Kidney (tissue), 14 donors: ENCODE measurements around the gene ELMOD3. TPM values are rescaled to one million over a fixed set of nuclear protein-coding genes. Genes with fewer than 3 reads are reported as not detected.
"Not testable (repeated sequence)": the region's sequence is repeated elsewhere in the genome, so short reads cannot be mapped to it uniquely, and the experiment has no call there.

ENCODE experiments used
- DNase-seq, 5 donors: peaks; one replicate each; pipeline ENCODE4 v3.0.0-alpha.2; 2013 to 2020
- FAIRE-seq: peaks from 2 replicates; lab custom pipeline; 2012; peaks lifted over from hg19 to GRCh38; lab: Jason Lieb, UNC
- H3K27ac ChIP-seq, 2 donors: one replicate each; pipeline ENCODE4 v1.7.0; 2013; ENCODE audit warnings: low read depth in 2 of 2, low read length in 2 of 2, inconsistent platforms in 1 of 2
- H3K27me3 ChIP-seq: one replicate; pipeline ENCODE4 v1.7.1; 2013; ENCODE audit warnings: low read length, inconsistent platforms; ENCODE audit not compliant: control insufficient read depth, insufficient read depth
- H3K36me3 ChIP-seq, 3 donors: one replicate each; pipeline versions ENCODE4 v1.7.0 to v1.7.1; 2013; ENCODE audit warnings: low read length in 3 of 3, control low read depth in 1 of 3, inconsistent platforms in 1 of 3; ENCODE audit not compliant: insufficient read depth in 3 of 3, control insufficient read depth in 2 of 3
- H3K4me1 ChIP-seq, 3 donors: one replicate each; pipeline versions ENCODE4 v1.7.0 to v1.7.1; 2013; ENCODE audit warnings: low read length in 3 of 3, inconsistent platforms in 1 of 3, low read depth in 1 of 3; ENCODE audit not compliant: control insufficient read depth in 2 of 3, insufficient read depth in 2 of 3
- H3K4me3 ChIP-seq, 3 donors: one replicate each; pipeline versions ENCODE4 v1.7.0 to v1.8.1; 2013; ENCODE audit warnings: low read length in 3 of 3, control low read depth in 1 of 3, inconsistent platforms in 1 of 3
- H3K9ac ChIP-seq, 3 donors: one replicate each; pipeline versions ENCODE4 v1.7.0 to v1.7.1; 2013; ENCODE audit warnings: low read length in 3 of 3, control low read depth in 1 of 3, inconsistent platforms in 1 of 3
- H3K9me3 ChIP-seq, 3 donors: one replicate each; pipeline versions ENCODE4 v1.7.0 to v1.7.1; 2013; ENCODE audit warnings: low read length in 3 of 3, control low read depth in 1 of 3, inconsistent platforms in 1 of 3; ENCODE audit not compliant: control insufficient read depth in 2 of 3, insufficient read depth in 1 of 3
- intact Hi-C: fragments of 100-400 bp; cut with DNase I; formaldehyde crosslinking; loops from one replicate; pipeline ENCODE4 v1.11.1; 2022
- polyA plus RNA-seq: library from polyadenylated mRNA; stranded (reverse); fragments of 350-450 nt; fragmentation: Illumina TruSeq; extraction: RNeasy Lipid Tissue Mini Kit (QIAGEN cat#74804); gene quantifications from one replicate; pipeline ENCODE4 v1.2.3, GENCODE V29; 2014; ENCODE audit warnings: low read depth, low replicate concordance; ENCODE audit not compliant: insufficient read depth
- total RNA-seq: library from RNA; stranded (reverse); fragmentation: NEBNext Ultra II Directional; extraction: Animal tissue kit (Norgen Biotek cat#: 25700); gene quantifications from one replicate; pipeline ENCODE4 v1.2.1, GENCODE V29; 2021
- TF ChIP-seq, protein P1 (sequence below): IDR thresholded peaks from 3 replicates; pipeline ENCODE4 v1.5.1; 2012; ENCODE audit warnings: mild to moderate bottlenecking, moderate library complexity, borderline replicate concordance; ENCODE audit not compliant: insufficient read depth; ENCODE audit errors: extremely low read depth
- donor health status: control.
- donor health status: control.
- donor health status: control.
- donor health status: control.
- donor health status: control.
- donor health status: DM: yes; HTN: yes; CAD: no.
- donor health status: Normal renal cell carcinoma (clear cell type).

The ELMOD3 gene
- total and polyA plus RNA-seq, 2 donors from 2014 or later: 15.3 to 17.0 TPM

DNA sequence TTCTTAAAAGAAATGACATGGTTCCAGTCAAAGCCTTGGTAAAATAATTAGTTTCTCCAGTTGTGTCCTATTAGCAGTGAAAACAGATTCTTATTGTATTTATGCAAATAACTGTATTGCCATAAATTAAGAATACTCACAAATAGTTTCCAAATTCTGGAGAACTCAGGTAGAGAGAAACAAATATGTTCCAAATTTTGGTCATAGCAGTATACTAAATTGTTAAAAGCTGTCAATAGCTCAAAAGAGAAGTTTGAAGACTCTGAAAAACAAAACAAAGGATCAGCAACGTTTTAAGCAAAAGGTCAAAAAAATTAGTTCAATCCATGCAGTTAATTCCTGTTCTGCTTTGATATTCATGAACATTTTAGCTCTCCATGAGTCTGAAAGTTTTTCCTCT is 25.5 kb downstream of the ELMOD3 start:
- Histone ChIP-seq H3K9me3 (peaks cover 0 to 3% (median 0%) of the 10 kb centered on the region in 3 donors), H3K4me3 (no peak overlapping the region), H3K36me3 (peaks cover 2 to 9% (median 7%) of the 10 kb centered on the region in 3 donors), H3K4me1 (no peaks in the 10 kb centered on the region), H3K27ac (no peak overlapping the region), H3K9ac (no peak overlapping the region), H3K27me3 (no peaks in the 10 kb centered on the region)
- TF ChIP-seq, protein P1, sequence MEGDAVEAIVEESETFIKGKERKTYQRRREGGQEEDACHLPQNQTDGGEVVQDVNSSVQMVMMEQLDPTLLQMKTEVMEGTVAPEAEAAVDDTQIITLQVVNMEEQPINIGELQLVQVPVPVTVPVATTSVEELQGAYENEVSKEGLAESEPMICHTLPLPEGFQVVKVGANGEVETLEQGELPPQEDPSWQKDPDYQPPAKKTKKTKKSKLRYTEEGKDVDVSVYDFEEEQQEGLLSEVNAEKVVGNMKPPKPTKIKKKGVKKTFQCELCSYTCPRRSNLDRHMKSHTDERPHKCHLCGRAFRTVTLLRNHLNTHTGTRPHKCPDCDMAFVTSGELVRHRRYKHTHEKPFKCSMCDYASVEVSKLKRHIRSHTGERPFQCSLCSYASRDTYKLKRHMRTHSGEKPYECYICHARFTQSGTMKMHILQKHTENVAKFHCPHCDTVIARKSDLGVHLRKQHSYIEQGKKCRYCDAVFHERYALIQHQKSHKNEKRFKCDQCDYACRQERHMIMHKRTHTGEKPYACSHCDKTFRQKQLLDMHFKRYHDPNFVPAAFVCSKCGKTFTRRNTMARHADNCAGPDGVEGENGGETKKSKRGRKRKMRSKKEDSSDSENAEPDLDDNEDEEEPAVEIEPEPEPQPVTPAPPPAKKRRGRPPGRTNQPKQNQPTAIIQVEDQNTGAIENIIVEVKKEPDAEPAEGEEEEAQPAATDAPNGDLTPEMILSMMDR: no peak
- DNase-seq (no peak), FAIRE-seq (no peak)
- intact Hi-C loops: no loop called here

DNA sequence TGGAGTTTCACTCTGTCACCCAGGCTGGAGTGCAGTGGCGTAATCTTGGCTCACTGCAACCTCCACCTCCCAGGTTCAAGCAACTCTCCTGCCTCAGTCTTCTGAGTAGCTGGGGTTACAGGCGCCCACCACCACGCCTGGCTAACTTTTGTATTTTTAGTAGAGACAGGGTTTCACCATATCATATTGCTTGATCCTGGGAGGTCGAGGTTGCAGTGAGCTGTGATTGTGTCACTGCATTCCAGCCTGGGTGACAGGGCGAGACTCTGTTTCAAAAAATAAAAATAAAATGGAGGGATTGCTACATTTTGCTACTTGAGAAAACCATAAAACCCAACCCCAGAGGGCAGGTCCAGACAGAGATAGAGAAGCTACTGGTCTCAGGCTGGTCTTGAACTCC is 28.6 kb downstream of the ELMOD3 start:
- H3K4me3 ChIP-seq, H3K27me3 ChIP-seq, H3K36me3 ChIP-seq, intact Hi-C loops, H3K9me3 ChIP-seq, H3K4me1 ChIP-seq, H3K9ac ChIP-seq, H3K27ac ChIP-seq, FAIRE-seq: not testable (repeated sequence)
- DNase-seq: peak in 3 of 5 donors; percentile 29 to 40 (median 35)

DNA sequence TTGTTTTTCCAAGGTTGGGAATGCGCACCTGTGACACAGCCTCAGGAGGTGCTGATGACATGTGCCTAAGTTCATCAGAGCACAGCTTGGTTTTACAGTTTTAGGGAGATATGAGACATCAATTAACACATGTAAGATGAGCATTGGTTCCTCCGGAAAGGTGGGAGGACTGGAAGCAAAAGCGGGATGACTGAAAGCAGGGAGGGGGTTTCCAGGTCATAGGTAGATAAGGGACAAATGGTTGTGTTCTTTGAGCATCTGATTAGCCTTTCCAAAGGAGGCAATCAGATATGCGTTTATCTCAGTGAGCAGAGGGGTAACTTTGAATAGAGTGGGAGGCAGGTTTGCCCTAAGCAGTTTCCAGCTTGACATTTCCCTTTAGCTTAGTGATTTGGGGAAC is 29.3 kb downstream of the ELMOD3 start:
- intact Hi-C loops: no loop called here
- no peak for FAIRE-seq
- Histone ChIP-seq H3K4me3 (no peak overlapping the region), H3K4me1 (no peaks in the 10 kb centered on the region), H3K27me3 (no peaks in the 10 kb centered on the region), H3K27ac (no peak overlapping the region), H3K9me3 (peaks cover 0 to 3% (median 0%) of the 10 kb centered on the region in 3 donors), H3K36me3 (peaks cover 2 to 14% (median 10%) of the 10 kb centered on the region in 3 donors), H3K9ac (no peak overlapping the region)
- TF ChIP-seq, protein P1: no peak
- peak in 1 of 5 donors; percentile 21 for DNase-seq

DNA sequence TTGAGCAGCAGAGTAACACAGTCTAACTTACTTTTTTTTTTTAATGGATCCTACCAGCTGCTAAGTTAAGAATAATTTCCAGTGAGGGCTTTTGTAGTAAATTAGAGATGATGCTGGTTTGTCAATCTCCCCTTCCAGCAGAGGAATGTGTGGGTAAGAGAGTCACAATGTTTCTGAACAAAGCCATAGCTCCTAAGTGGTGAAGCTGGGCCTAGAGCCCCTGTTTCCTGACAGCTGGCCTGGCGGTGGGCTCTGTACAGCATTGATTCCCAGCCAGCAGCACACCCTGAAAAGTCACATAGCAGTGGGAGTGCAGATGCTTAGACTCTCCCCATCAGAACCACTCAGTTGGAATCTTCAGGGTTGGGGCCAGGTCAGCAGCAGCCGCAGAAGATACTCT is 31.2 kb downstream of the ELMOD3 start:
- peaks cover 0 to 18% (median 16%) of the 10 kb centered on the region in 3 donors for H3K36me3 ChIP-seq
- TF ChIP-seq, protein P1: no peak
- H3K27ac ChIP-seq: no peak overlapping the region

More for the DNA sequence above, 31.2 kb downstream of the ELMOD3 start:
- no peak for FAIRE-seq
- peak in 1 of 5 donors; percentile 26 for DNase-seq
- H3K4me1 ChIP-seq: no peaks in the 10 kb centered on the region
- no peak overlapping the region for H3K4me3 ChIP-seq
- intact Hi-C loops: no loop called here
- no peak overlapping the region for H3K9ac ChIP-seq
- no peaks in the 10 kb centered on the region for H3K27me3 ChIP-seq
- no peaks in the 10 kb centered on the region for H3K9me3 ChIP-seq
